Loucy (cell line): ENCODE data around the gene SORT1.

Experiments
- H2AFZ ChIP-seq: fragments of 200-600 bp; sonication (generic); 2 replicates; pipeline ENCODE4 v1.6.0; 2016; ENCODE audit warnings: antibody characterized with exemption, mild to moderate bottlenecking, low read length, moderate library complexity
- H3F3A ChIP-seq: fragments of 200-600 bp; 2 replicates; pipeline ENCODE4 v1.6.0; 2016; ENCODE audit warnings: antibody characterized with exemption, low read depth, mild to moderate bottlenecking
- H3K27me3 ChIP-seq: fragments of 200-600 bp; sonication (generic); 2 replicates; pipeline ENCODE4 v1.6.1; 2014; ENCODE audit warnings: low read length, mild to moderate bottlenecking; ENCODE audit not compliant: insufficient read depth, poor library complexity, severe bottlenecking
- H3K36me3 ChIP-seq: fragments of 200-600 bp; sonication (generic); 2 replicates; pipeline ENCODE4 v1.6.1; 2016; ENCODE audit warnings: low read length; ENCODE audit not compliant: insufficient read depth
- H3K4me1 ChIP-seq: fragments of 200-600 bp; sonication (generic); 2 replicates; pipeline ENCODE4 v1.5.1; 2014; ENCODE audit warnings: low read length, mild to moderate bottlenecking; ENCODE audit not compliant: insufficient read depth, poor library complexity, severe bottlenecking
- H3K4me2 ChIP-seq: fragments of 200-600 bp; sonication (generic); 2 replicates; pipeline ENCODE4 v1.6.0; 2014; ENCODE audit warnings: antibody characterized with exemption, low read length, low read depth, mild to moderate bottlenecking; ENCODE audit not compliant: poor library complexity, severe bottlenecking
- H3K4me3 ChIP-seq: fragments of 200-600 bp; sonication (generic); 2 replicates; pipeline ENCODE4 v1.5.1; 2014; ENCODE audit warnings: low read length, mild to moderate bottlenecking, mixed read lengths; ENCODE audit not compliant: poor library complexity, severe bottlenecking
- H3K79me2 ChIP-seq: fragments of 200-600 bp; sonication (generic); 2 replicates; pipeline ENCODE4 v1.6.1; 2014; ENCODE audit warnings: low read length; ENCODE audit not compliant: insufficient read depth
- H3K9ac ChIP-seq: fragments of 200-600 bp; sonication (generic); 2 replicates; pipeline ENCODE4 v1.6.0; 2014; ENCODE audit warnings: mild to moderate bottlenecking, low read depth, low read length, moderate library complexity; ENCODE audit not compliant: poor library complexity, severe bottlenecking
- H3K9me2 ChIP-seq: fragments of 200-600 bp; sonication (generic); replicated peaks from 2 replicates; pipeline ENCODE4 v1.6.1; 2016; ENCODE audit warnings: low read depth, low read length, mixed read lengths
- H3K9me3 ChIP-seq: fragments of 200-600 bp; sonication (generic); 2 replicates; pipeline ENCODE4 v1.6.1; 2014; ENCODE audit warnings: mild to moderate bottlenecking, antibody characterized with exemption, low read length, low read depth; ENCODE audit not compliant: insufficient read depth
- H4K20me1 ChIP-seq: fragments of 200-600 bp; sonication (generic); 2 replicates; pipeline ENCODE4 v1.6.0; 2014; ENCODE audit warnings: antibody characterized with exemption, low read length, mild to moderate bottlenecking; ENCODE audit not compliant: insufficient read depth, poor library complexity, severe bottlenecking
- EZH2phosphoT487 ChIP-seq: fragments of 200-600 bp; IDR thresholded peaks from 2 replicates; pipeline ENCODE4 v1.6.1; 2018; ENCODE audit warnings: antibody characterized with exemption, mild to moderate bottlenecking, moderate library complexity, borderline replicate concordance
- TF ChIP-seq, protein P1 (sequence below): fragments of 200-600 bp; sonication (generic); conservative IDR thresholded peaks from 2 replicates; pipeline ENCODE4 v1.5.1; 2014; ENCODE audit warnings: mild to moderate bottlenecking, antibody characterized with exemption, low read length

Gene SORT1

DNA sequence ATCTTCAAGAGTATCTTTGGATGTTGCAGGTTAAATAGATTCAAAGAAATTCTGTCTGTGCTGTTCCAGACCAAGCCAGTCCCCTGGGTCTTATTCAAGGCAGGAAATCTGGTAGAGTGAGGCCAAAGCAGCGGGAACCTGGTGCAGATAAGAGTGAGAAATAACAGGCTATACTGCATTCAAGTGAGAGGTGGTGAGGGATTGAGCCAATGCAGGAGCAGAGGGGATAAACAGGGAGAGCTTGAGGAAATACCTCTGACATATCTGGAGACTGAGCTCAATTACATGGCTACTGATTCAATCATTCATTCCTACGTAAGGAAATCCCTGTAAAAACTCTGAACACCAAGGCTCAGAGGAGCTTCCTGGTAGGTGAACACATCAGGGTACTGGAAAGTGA lies 45.8 kb upstream of the SORT1 start:
- Histone ChIP-seq H3K9me3 (no peaks in the 10 kb centered on the region), H3K9me2 (no peaks in the 10 kb centered on the region), H2AFZ (no peak overlapping the region), H3K4me1 (no peaks in the 10 kb centered on the region), H3K27me3 (peaks cover 19% of the 10 kb centered on the region), H3K4me2 (no peak overlapping the region), H3K36me3 (no peaks in the 10 kb centered on the region), H3F3A (no peaks in the 10 kb centered on the region), H3K4me3 (no peak overlapping the region), H4K20me1 (no peaks in the 10 kb centered on the region), H3K79me2 (no peaks in the 10 kb centered on the region), H3K9ac (no peak overlapping the region)
- no peak for TF ChIP-seq EZH2phosphoT487
- TF ChIP-seq, protein P1, sequence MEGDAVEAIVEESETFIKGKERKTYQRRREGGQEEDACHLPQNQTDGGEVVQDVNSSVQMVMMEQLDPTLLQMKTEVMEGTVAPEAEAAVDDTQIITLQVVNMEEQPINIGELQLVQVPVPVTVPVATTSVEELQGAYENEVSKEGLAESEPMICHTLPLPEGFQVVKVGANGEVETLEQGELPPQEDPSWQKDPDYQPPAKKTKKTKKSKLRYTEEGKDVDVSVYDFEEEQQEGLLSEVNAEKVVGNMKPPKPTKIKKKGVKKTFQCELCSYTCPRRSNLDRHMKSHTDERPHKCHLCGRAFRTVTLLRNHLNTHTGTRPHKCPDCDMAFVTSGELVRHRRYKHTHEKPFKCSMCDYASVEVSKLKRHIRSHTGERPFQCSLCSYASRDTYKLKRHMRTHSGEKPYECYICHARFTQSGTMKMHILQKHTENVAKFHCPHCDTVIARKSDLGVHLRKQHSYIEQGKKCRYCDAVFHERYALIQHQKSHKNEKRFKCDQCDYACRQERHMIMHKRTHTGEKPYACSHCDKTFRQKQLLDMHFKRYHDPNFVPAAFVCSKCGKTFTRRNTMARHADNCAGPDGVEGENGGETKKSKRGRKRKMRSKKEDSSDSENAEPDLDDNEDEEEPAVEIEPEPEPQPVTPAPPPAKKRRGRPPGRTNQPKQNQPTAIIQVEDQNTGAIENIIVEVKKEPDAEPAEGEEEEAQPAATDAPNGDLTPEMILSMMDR = no peak

DNA sequence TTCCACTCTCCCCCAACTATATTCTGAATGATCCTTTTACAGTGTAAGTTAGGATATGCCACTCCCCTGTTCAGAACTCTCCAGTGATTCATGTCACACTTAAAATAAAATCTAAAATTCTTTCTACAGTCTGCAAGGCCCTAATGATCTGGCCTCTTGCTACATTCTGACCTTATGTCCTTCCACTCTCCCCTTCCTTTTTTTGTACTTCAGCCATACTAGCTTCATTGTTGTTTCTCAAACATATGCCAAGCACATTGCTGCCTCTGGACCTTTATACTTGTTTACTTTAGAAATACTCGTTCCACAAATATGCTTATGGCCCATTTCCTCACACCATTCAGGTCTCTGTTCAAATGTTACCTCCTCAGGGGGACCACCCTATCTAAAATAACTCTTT lies 43.4 kb upstream of the SORT1 start:
- no peak for TF ChIP-seq EZH2phosphoT487
- TF ChIP-seq, protein P1 = no peak
- H2AFZ ChIP-seq = no peak overlapping the region

DNA sequence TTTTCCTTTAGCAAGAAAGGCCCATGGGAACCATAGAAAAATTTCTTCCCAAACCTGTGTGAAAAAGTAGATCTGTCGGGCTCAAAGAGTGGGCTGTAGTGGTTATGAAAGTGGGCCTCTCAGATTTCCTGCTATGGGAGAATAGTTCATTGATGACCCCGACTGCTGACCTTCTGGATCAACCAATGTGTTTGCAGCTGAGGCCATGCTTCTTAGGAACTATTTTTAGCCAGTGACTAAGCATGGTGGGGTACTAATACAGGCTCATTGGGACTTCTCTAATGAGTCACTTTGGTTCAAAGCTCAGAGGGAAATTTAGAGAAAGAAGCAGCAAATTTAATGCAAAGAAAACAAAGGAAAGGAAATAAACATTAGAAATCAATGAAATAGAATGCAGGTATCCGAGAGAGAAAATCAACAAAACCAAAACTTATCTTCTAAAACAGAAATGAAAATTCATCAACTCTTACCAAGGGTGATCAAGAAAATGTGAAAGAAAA lies 41.1 kb upstream of the SORT1 start:
- no peak overlapping the region for H3K9ac ChIP-seq
- H3K27me3 ChIP-seq = peaks cover 14% of the 10 kb centered on the region
- no peaks in the 10 kb centered on the region for H3K79me2 ChIP-seq
- no peak overlapping the region for H3K4me3 ChIP-seq
- no peaks in the 10 kb centered on the region for H3K4me1 ChIP-seq
- H3K9me2 ChIP-seq = no peaks in the 10 kb centered on the region
- H3K36me3 ChIP-seq = no peaks in the 10 kb centered on the region
- H3K4me2 ChIP-seq = no peak overlapping the region
- no peaks in the 10 kb centered on the region; the same call in 1 of the 2 replicates for H3K9me3 ChIP-seq
- H3F3A ChIP-seq = no peaks in the 10 kb centered on the region
- H4K20me1 ChIP-seq = no peaks in the 10 kb centered on the region
- TF ChIP-seq, protein P1 = no peak
- TF ChIP-seq EZH2phosphoT487 = no peak
- H2AFZ ChIP-seq = no peak overlapping the region

More for the DNA sequence above, 43.4 kb upstream of the SORT1 start:
- Histone ChIP-seq H3K9me2 (no peaks in the 10 kb centered on the region), H3F3A (no peaks in the 10 kb centered on the region), H3K9me3 (no peaks in the 10 kb centered on the region), H3K36me3 (no peaks in the 10 kb centered on the region), H3K4me2 (no peak overlapping the region), H3K4me3 (no peak overlapping the region), H3K4me1 (no peaks in the 10 kb centered on the region), H4K20me1 (no peaks in the 10 kb centered on the region), H3K27me3 (peaks cover 19% of the 10 kb centered on the region), H3K9ac (no peak overlapping the region), H3K79me2 (no peaks in the 10 kb centered on the region)
